Subcutaneous adipose tissue (tissue), 4 donors: Measurements from ENCODE around the gene FN3K. TPM values are rescaled to one million over a fixed set of nuclear protein-coding genes. Genes with fewer than 3 reads are reported as not detected.

Experiments used
- CTCF ChIP-seq: fragments of 450-650 bp; IDR thresholded peaks from one replicate; pipeline ENCODE4 v1.5.1; 2016; ENCODE audit warnings: low read depth, mild to moderate bottlenecking, control low read depth, antibody characterized with exemption, moderate library complexity
- total RNA-seq, 4 donors: library from RNA; depleted of rRNA; stranded (reverse); fragments of >200 nt; gene quantifications; one replicate each; pipeline ENCODE4 v1.1.0, GENCODE V29; 2016

FN3K gene
- total RNA-seq, 4 donors from 2014 or later, result 2.0 to 35.8 (median 5.2) TPM

- TF ChIP-seq CTCF, result no peak
Observed at GRCh38 chr17:82783498-82783897, 48.1 kb downstream of the FN3K start.

- TF ChIP-seq CTCF, result no peak
Observed at GRCh38 chr17:82786427-82786826, 51.0 kb downstream of the FN3K start.

- no peak for TF ChIP-seq CTCF
Observed at GRCh38 chr17:82787081-82787848, 51.9 kb downstream of the FN3K start.

GRCh38 chr17:82788206-82789001 lies 53.0 kb downstream of the FN3K start:
- no peak for TF ChIP-seq CTCF

- no peak for TF ChIP-seq CTCF
Observed at GRCh38 chr17:82789051-82789592, 53.7 kb downstream of the FN3K start.

- no peak for TF ChIP-seq CTCF
Observed at GRCh38 chr17:82789806-82790205, 54.4 kb downstream of the FN3K start.

- no peak for TF ChIP-seq CTCF
Observed at GRCh38 chr17:82790391-82790790, 55.0 kb downstream of the FN3K start.
